ENCODE measurements around the gene ALPK1. TPM values are rescaled to one million over a fixed set of nuclear protein-coding genes. Genes with fewer than 3 reads are reported as not detected.

Gene ALPK1
- total RNA-seq, 1 experiment from 2014 or later, result 21.3 TPM

- TF ChIP-seq CTCF (IDR thresholded peaks at IDR 0.05 in 2 of 3, conservative IDR thresholded peaks at IDR 0.05 in 1 of 3; ENCODE audit: borderline replicate concordance in 1 of 3, insufficient read depth in 1 of 3, low read depth in 2 of 3, low read length in 2 of 3) (no peak), REST (IDR thresholded peaks at IDR 0.05; ENCODE audit: low read depth) (no peak), SIN3A (IDR thresholded peaks at IDR 0.05; ENCODE audit: low read depth) (no peak), SP1 (IDR thresholded peaks at IDR 0.05; ENCODE audit: low read depth) (no peak), CEBPB (IDR thresholded peaks at IDR 0.05; ENCODE audit: low read depth) (no peak), FOSL1 (IDR thresholded peaks at IDR 0.05; ENCODE audit: low read depth) (no peak), CBX3 (IDR thresholded peaks at IDR 0.05; ENCODE audit: low read depth) (no peak), RAD21 (IDR thresholded peaks at IDR 0.05; ENCODE audit: low read depth) (no peak), ZFX (IDR thresholded peaks at IDR 0.05) (no peak), MAX (IDR thresholded peaks at IDR 0.05) (no peak), POLR2AphosphoS5 (IDR thresholded peaks at IDR 0.05; ENCODE audit: low read depth, low read length) (no peak), EGR1 (IDR thresholded peaks at IDR 0.05; ENCODE audit: low read depth) (no peak)
- no peak for DNase-seq (ENCODE audit: low read depth, low spot score)
- no peak overlapping the region for H2AFZ ChIP-seq (ENCODE audit: low read depth, low read length, poor library complexity, severe bottlenecking)
- no peaks in the 10 kb centered on the region for H3K36me3 ChIP-seq (ENCODE audit: control insufficient read depth in 1 of 2, insufficient read depth in 2 of 2, low read length in 2 of 2)
- no peak overlapping the region for H3K4me3 ChIP-seq (replicated peaks in 1 of 2; ENCODE audit: low read depth in 1 of 2, low read length in 2 of 2)
- no peak overlapping the region for H3K9ac ChIP-seq (ENCODE audit: low read length)
- no peaks in the 10 kb centered on the region for H4K20me1 ChIP-seq (ENCODE audit: insufficient read depth)
- ChIA-PET POLR2A (no interaction called here), CTCF (no interaction called here), RAD21 (ENCODE audit: low non-redundant PET in 1 of 2, low total read pairs in 2 of 2, uncharacterized antibody in 2 of 2, unreplicated experiment in 2 of 2) (no interaction called here)
- H3K79me2 ChIP-seq (ENCODE audit: insufficient read depth, low read length), result no peaks in the 10 kb centered on the region
- intact Hi-C loops (cut with micrococcal nuclease), result no loop called here
- no peak for ATAC-seq
- BruUV-seq (replicated peaks), result no TSS peak
- no peaks in the 10 kb centered on the region for H3K9me3 ChIP-seq (ENCODE audit: control insufficient read depth in 1 of 2, insufficient read depth in 1 of 2, low read depth in 1 of 2, low read length in 2 of 2)
- H3K4me2 ChIP-seq (ENCODE audit: low read length), result no peak overlapping the region
- no peaks in the 10 kb centered on the region for H3K27me3 ChIP-seq (ENCODE audit: insufficient read depth, low read length)
- no peak overlapping the region for H3K27ac ChIP-seq (ENCODE audit: low read depth, low read length)
- H3K4me1 ChIP-seq (ENCODE audit: control insufficient read depth in 1 of 2, insufficient read depth in 2 of 2, low read length in 2 of 2), result no peaks in the 10 kb centered on the region
- no peaks in the 10 kb centered on the region for H3K9me2 ChIP-seq (ENCODE audit: insufficient read depth)
Observed at GRCh38 chr4:112370466-112370865, 73.3 kb downstream of the ALPK1 start.
